HepG2 (cell line): ENCODE results near the gene KAT2A. TPM values are rescaled to one million over a fixed set of nuclear protein-coding genes. Genes with fewer than 3 reads are reported as not detected.

ENCODE experiments used
- ADNP ChIP-seq: sonication (generic); formaldehyde crosslinking; IDR thresholded peaks from 2 replicates; pipeline ENCODE4 v1.4.0; 2020; ENCODE audit warnings: missing genetic modification reagents
- BATF2 ChIP-seq: sonication (generic); formaldehyde crosslinking; IDR thresholded peaks from 2 replicates; pipeline ENCODE4 v1.8.0; 2022; ENCODE audit warnings: mild to moderate bottlenecking, missing genetic modification reagents, moderate library complexity
- CCDC6 ChIP-seq: sonication (generic); formaldehyde crosslinking; IDR thresholded peaks from 2 replicates; pipeline ENCODE4 v1.8.1; 2022; ENCODE audit warnings: mild to moderate bottlenecking, missing genetic modification reagents, moderate library complexity
- HOXA5 ChIP-seq: sonication (generic); formaldehyde crosslinking; IDR thresholded peaks from 2 replicates; pipeline ENCODE4 v1.4.0; 2020; ENCODE audit warnings: missing genetic modification reagents
- JUND ChIP-seq: sonication (generic); formaldehyde crosslinking; IDR thresholded peaks from 2 replicates; pipeline ENCODE4 v1.8.0; 2022; ENCODE audit warnings: mild to moderate bottlenecking, missing genetic modification reagents
- KDM6A ChIP-seq: IDR thresholded peaks from 2 replicates; pipeline ENCODE4 v1.6.1; 2016; ENCODE audit warnings: low read depth
- KLF13 ChIP-seq: sonication (generic); formaldehyde crosslinking; IDR thresholded peaks from 2 replicates; pipeline ENCODE4 v1.4.0; 2020; ENCODE audit warnings: mild to moderate bottlenecking, missing genetic modification reagents
- MAFF ChIP-seq: IDR thresholded peaks from 2 replicates; pipeline ENCODE4 v1.6.1; 2011; ENCODE audit warnings: low read depth, low read length, improper control_type of control experiment
- MAFK ChIP-seq, 2 experiments: IDR thresholded peaks in 1 of 2; conservative IDR thresholded peaks in 1 of 2; 2 replicates each; pipeline ENCODE4 v1.6.1; 2011; ENCODE audit warnings: improper control_type of control experiment in 2 of 2, low read length in 2 of 2
- MEIS1 ChIP-seq: sonication (generic); formaldehyde crosslinking; IDR thresholded peaks from 2 replicates; pipeline ENCODE4 v1.9.0; 2021; ENCODE audit warnings: mild to moderate bottlenecking, missing genetic modification reagents, moderate library complexity, borderline replicate concordance
- MTA3 ChIP-seq: sonication (generic); formaldehyde crosslinking; IDR thresholded peaks from 2 replicates; pipeline ENCODE4 v1.4.0; 2020; ENCODE audit warnings: missing genetic modification reagents
- MTF2 ChIP-seq: sonication (generic); formaldehyde crosslinking; IDR thresholded peaks from 2 replicates; pipeline ENCODE4 v1.5.0; 2020; ENCODE audit warnings: missing genetic modification reagents, borderline replicate concordance
- NCOR1 ChIP-seq: fragments of 200-600 bp; sonication (generic); IDR thresholded peaks from 2 replicates; pipeline ENCODE4 v1.7.0; 2017; ENCODE audit warnings: antibody characterized with exemption, low read length, borderline replicate concordance
- NFIC ChIP-seq: IDR thresholded peaks from 2 replicates; pipeline ENCODE4 v1.6.1; 2012; ENCODE audit warnings: mild to moderate bottlenecking, low read length, inconsistent platforms
- PHF20 ChIP-seq: sonication (generic); formaldehyde crosslinking; IDR thresholded peaks from 2 replicates; pipeline ENCODE4 v1.5.0; 2020; ENCODE audit warnings: mild to moderate bottlenecking, missing genetic modification reagents
- RAD51 ChIP-seq: fragments of 450-650 bp; IDR thresholded peaks from 2 replicates; pipeline ENCODE4 v1.6.1; 2016; ENCODE audit warnings: borderline replicate concordance
- RELA ChIP-seq: sonication (generic); formaldehyde crosslinking; IDR thresholded peaks from 2 replicates; pipeline ENCODE4 v1.4.0; 2020; ENCODE audit warnings: missing genetic modification reagents
- STAT5B ChIP-seq: sonication (generic); formaldehyde crosslinking; IDR thresholded peaks from 2 replicates; pipeline ENCODE4 v1.4.0; 2020; ENCODE audit warnings: missing genetic modification reagents
- TAF1 ChIP-seq: sonication (generic); formaldehyde crosslinking; IDR thresholded peaks from 2 replicates; pipeline ENCODE4 v1.4.0; 2020; ENCODE audit warnings: missing genetic modification reagents
- TBL1XR1 ChIP-seq: fragments of 150-350 bp; IDR thresholded peaks from 2 replicates; pipeline ENCODE4 v1.6.1; 2014; ENCODE audit warnings: borderline replicate concordance, low read length; ENCODE audit not compliant: partially characterized antibody
- UBTF ChIP-seq: sonication (generic); formaldehyde crosslinking; IDR thresholded peaks from 2 replicates; pipeline ENCODE4 v1.4.0; 2020; ENCODE audit warnings: mild to moderate bottlenecking, missing genetic modification reagents
- ZNF10 ChIP-seq: sonication (generic); formaldehyde crosslinking; IDR thresholded peaks from 2 replicates; pipeline ENCODE4 v1.4.0; 2020; ENCODE audit warnings: mild to moderate bottlenecking, low read depth, missing genetic modification reagents, borderline replicate concordance
- ZNF143 ChIP-seq: sonication (generic); formaldehyde crosslinking; IDR thresholded peaks from 2 replicates; pipeline ENCODE4 v1.4.0; 2020; ENCODE audit warnings: missing genetic modification reagents
- ZNF446 ChIP-seq: sonication (generic); formaldehyde crosslinking; IDR thresholded peaks from 2 replicates; pipeline ENCODE4 v1.5.0; 2020; ENCODE audit warnings: mild to moderate bottlenecking, missing genetic modification reagents
- ZNF451 ChIP-seq: sonication (generic); formaldehyde crosslinking; IDR thresholded peaks from 2 replicates; pipeline ENCODE4 v1.5.0; 2020; ENCODE audit warnings: mild to moderate bottlenecking, missing genetic modification reagents
- ZNF550 ChIP-seq: sonication (generic); formaldehyde crosslinking; IDR thresholded peaks from 2 replicates; pipeline ENCODE4 v1.4.0; 2020; ENCODE audit warnings: mild to moderate bottlenecking, missing genetic modification reagents, borderline replicate concordance
- ZNF605 ChIP-seq: sonication (generic); formaldehyde crosslinking; IDR thresholded peaks from 2 replicates; pipeline ENCODE4 v1.8.0; 2022; ENCODE audit warnings: mild to moderate bottlenecking, missing genetic modification reagents
- ZNF652 ChIP-seq: IDR thresholded peaks from 2 replicates; pipeline ENCODE4 v1.6.1; 2016; ENCODE audit warnings: low read depth, borderline replicate concordance
- ZNF850 ChIP-seq: sonication (generic); formaldehyde crosslinking; conservative IDR thresholded peaks from 2 replicates; pipeline ENCODE4 v1.9.0; 2021; ENCODE audit warnings: mild to moderate bottlenecking, missing genetic modification reagents
- ZNF878 ChIP-seq: sonication (generic); formaldehyde crosslinking; IDR thresholded peaks from 2 replicates; pipeline ENCODE4 v1.8.1; 2023; ENCODE audit warnings: mild to moderate bottlenecking, missing genetic modification reagents, moderate library complexity
- ZSCAN30 ChIP-seq: sonication (generic); formaldehyde crosslinking; IDR thresholded peaks from 2 replicates; pipeline ENCODE4 v1.5.0; 2020; ENCODE audit warnings: mild to moderate bottlenecking, missing genetic modification reagents
- polyA plus RNA-seq, 8 experiments: library from polyadenylated mRNA; depleted of rRNA in 3 of 8; stranded (reverse) in 7 of 8; unstranded in 1 of 8; fragments of >200 nt; fragmentation: Illumina TruSeq in 4 of 8; extraction: Trizol in 4 of 8; gene quantifications; 2 replicates each; pipeline versions ENCODE4 v1.2.1 to v1.2.3, GENCODE V29; 2011 to 2016; ENCODE audit warnings: low read depth in 4 of 8, missing spikeins in 1 of 8, mixed read lengths in 1 of 8; ENCODE audit not compliant: insufficient read depth in 1 of 8
- total RNA-seq, 5 experiments: library from RNA; depleted of rRNA; stranded (reverse); fragments of >200 nt; fragmentation: Illumina TruSeq; extraction: Trizol; gene quantifications; 2 replicates each; pipeline ENCODE4 v1.2.3, GENCODE V29; 2016; ENCODE audit warnings: low read depth in 1 of 5

The KAT2A gene
- total and polyA plus RNA-seq, 2 of the 13 experiments (the other 11 are each of a cell fraction or from before 2014, with no cell fraction given): 29.1 to 90.4 TPM

- no peak for TF ChIP-seq UBTF
- TF ChIP-seq MAFK (conservative IDR thresholded peaks at IDR 0.05 in 1 of 2, IDR thresholded peaks at IDR 0.05 in 1 of 2; ENCODE audit: low read length in 2 of 2): no peak
- no peak for TF ChIP-seq ZNF652 (CRISPR knock-in tag)
- TF ChIP-seq ZNF446 (CRISPR knock-in tag): no peak
- no peak for TF ChIP-seq BATF2 (CRISPR knock-in tag)
- TF ChIP-seq MTA3: no peak
- TF ChIP-seq JUND (CRISPR knock-in tag): 0 out of 2 replicates have a peak, but pooled peaks have one; percentile 14
- no peak for TF ChIP-seq CCDC6 (CRISPR knock-in tag)
- no peak for TF ChIP-seq ZNF451 (CRISPR knock-in tag)
- TF ChIP-seq KLF13 (CRISPR knock-in tag): no peak
- TF ChIP-seq ADNP (CRISPR knock-in tag): no peak
- TF ChIP-seq KDM6A (CRISPR knock-in tag): no peak
- TF ChIP-seq MEIS1: no peak
- TF ChIP-seq MTF2 (CRISPR knock-in tag): no peak
- TF ChIP-seq ZNF850: no peak
- TF ChIP-seq ZNF550 (CRISPR knock-in tag): no peak
- TF ChIP-seq ZNF10 (CRISPR knock-in tag): no peak
- TF ChIP-seq PHF20 (CRISPR knock-in tag): no peak; the same call in 1 of the 2 replicates
- peak; percentile 86 for TF ChIP-seq ZNF605 (CRISPR knock-in tag)
- no peak for TF ChIP-seq TBL1XR1
- 0 out of 2 replicates have a peak, but pooled peaks have one; percentile 2 for TF ChIP-seq MAFF
- no peak for TF ChIP-seq RAD51
- TF ChIP-seq STAT5B: no peak
- TF ChIP-seq ZSCAN30 (CRISPR knock-in tag): no peak
- TF ChIP-seq TAF1 (CRISPR knock-in tag): no peak
- 0 out of 2 replicates have a peak, but pooled peaks have one; percentile 49 for TF ChIP-seq RELA
- no peak for TF ChIP-seq NFIC
- no peak for TF ChIP-seq HOXA5 (CRISPR knock-in tag)
- no peak for TF ChIP-seq ZNF143 (CRISPR knock-in tag)
- TF ChIP-seq NCOR1: no peak
- TF ChIP-seq ZNF878: peak; percentile 78; the same call in 1 of the 2 replicates
These were observed 14.8 kb upstream of the KAT2A start (continued) for GRCh38 chr17:42135664-42136653.
